ES-I3 (cell line): ENCODE results near the gene SYNE4.
"Not testable (repeated sequence)": the region's sequence is repeated elsewhere in the genome, so short reads cannot be mapped to it uniquely, and the experiment has no call there.

Experiments used
- H3K36me3 ChIP-seq: 2 replicates; pipeline ENCODE4 v1.6.1; 2013; ENCODE audit warnings: mild to moderate bottlenecking, low read length, control low read depth, moderate library complexity; ENCODE audit not compliant: insufficient read depth
- H3K4me1 ChIP-seq: 2 replicates; pipeline ENCODE4 v1.6.1; 2013; ENCODE audit warnings: mild to moderate bottlenecking, control low read depth, low read length; ENCODE audit not compliant: insufficient read depth
- H3K9ac ChIP-seq: 2 replicates; pipeline ENCODE4 v1.6.1; 2013; ENCODE audit warnings: low read depth, mild to moderate bottlenecking, low read length, moderate library complexity
- H3K9me3 ChIP-seq: 2 replicates; pipeline ENCODE4 v1.6.1; 2013; ENCODE audit warnings: mild to moderate bottlenecking, low read length, moderate library complexity; ENCODE audit not compliant: control insufficient read depth, insufficient read depth

SYNE4 gene, protein sequence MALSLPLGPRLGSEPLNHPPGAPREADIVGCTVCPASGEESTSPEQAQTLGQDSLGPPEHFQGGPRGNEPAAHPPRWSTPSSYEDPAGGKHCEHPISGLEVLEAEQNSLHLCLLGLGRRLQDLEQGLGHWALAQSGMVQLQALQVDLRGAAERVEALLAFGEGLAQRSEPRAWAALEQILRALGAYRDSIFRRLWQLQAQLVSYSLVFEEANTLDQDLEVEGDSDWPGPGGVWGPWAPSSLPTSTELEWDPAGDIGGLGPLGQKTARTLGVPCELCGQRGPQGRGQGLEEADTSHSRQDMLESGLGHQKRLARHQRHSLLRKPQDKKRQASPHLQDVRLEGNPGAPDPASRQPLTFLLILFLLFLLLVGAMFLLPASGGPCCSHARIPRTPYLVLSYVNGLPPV

DNA sequence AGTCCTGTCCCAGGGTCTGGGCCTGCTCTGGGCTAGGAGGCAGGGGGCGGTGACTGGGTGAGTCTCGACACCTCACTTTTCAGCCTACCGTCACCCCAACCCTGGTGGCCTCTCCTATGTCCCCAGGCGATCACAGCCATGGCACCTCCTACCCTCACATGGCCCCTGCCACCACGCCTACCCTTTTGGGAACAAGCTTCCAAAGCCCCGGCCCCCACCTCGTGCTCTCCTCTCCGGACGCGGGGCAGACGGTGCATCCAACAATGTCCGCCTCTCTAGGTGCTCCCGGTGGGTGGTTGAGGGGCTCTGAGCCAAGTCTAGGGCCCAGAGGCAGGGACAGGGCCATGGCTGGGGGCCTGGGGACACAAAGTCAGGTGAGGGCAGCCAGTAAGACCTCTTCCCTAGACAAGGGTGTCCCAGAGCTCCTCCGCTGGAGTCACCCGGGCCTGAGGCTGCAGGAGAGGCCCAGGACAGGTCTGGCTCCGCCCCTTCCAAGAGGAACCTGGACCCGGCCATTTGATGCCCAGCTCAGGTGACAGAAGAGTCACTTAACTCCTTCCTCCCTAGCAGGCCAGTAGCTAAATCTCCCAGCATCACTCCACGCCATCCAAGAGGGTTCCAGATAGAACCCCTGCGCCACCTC lies at the start of gene SYNE4:
TSS of gene SYNE4 (minus strand) at position 478 of the 643 bp plus-strand sequence. CDS start at position 346, 132 bp downstream.
- no peaks in the 10 kb centered on the region; the same call in 1 of the 2 replicates for H3K4me1 ChIP-seq
- no peaks in the 10 kb centered on the region for H3K9me3 ChIP-seq
- H3K9ac ChIP-seq, result peak within 1 kb of the TSS; percentile 71
- H3K36me3 ChIP-seq, result no peaks in the 10 kb centered on the region

- Histone ChIP-seq H3K36me3 (peaks cover 3% of the 10 kb centered on the region; the same call in 1 of the 2 replicates), H3K4me1 (peaks cover 7% of the 10 kb centered on the region)
Measured at GRCh38 chr19:36054733-36055686, 46.4 kb upstream of the SYNE4 start, which contains the start of gene WDR62. Gene WDR62, plus strand, starts transcription at chr19:36054897. Its CDS starts 75 bp downstream, at chr19:36054972.

DNA sequence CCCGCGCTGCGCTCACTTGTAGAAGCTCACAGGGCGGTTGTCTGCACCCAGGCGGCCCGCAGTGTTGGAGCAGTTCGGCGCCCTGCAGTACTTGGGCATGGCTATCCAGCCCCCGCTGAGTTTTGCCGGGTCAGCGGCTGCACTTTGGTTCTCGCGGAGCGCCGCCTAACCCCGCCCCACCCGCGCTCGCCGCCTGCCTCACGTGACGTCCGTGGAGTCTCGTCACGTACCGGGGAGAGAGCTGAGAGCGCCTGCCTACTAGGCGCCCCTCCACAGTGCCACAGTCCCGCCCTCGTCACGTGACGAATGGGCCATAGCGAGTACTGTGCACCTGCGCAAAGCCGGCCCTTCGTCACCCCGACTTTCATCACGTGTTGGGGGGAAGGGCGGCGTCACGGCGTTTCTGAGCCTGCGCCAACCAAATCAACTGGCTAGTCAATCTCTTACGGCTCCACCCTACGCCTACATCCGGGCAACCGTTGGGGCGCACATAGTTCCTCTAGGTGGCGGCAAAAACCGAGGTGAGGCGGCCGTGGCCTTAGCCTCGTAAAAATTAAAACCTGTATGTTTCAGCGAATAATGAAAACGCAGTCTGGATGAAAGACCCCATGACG lies 45.6 kb upstream of the SYNE4 start, which contains the start of gene THAP8:
TSS of gene THAP8 (minus strand) at position 167 of the 614 bp plus-strand sequence. CDS start at position 99, 68 bp downstream.
- Histone ChIP-seq H3K9me3 (no peaks in the 10 kb centered on the region), H3K36me3 (no peaks in the 10 kb centered on the region), H3K9ac (peak within 1 kb of the TSS; percentile 87), H3K4me1 (peaks cover 7% of the 10 kb centered on the region)

More at GRCh38 chr19:36054733-36055686, 46.4 kb upstream of the SYNE4 start, which contains the start of gene WDR62:
- Histone ChIP-seq H3K9ac (peak within 1 kb of the TSS; percentile 87), H3K9me3 (no peaks in the 10 kb centered on the region)

DNA sequence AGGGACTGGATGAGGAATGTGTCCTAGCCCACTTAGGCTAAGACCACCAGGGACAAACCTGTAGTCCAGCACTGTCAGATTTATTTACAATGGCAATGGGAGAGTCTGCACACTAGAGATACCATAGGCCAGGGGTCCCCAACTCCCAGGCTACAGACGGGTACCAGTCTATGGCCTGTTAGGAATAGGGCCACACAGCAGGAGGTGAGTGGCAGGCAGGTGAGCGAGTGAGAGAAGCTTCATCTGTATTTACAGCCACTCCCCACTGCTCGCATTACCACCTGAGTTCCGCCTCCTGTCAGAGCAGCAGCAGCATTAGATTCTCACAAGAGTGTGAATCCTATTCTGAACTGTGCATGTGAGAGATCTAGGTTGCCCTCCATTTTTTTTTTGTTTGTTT lies 43.0 kb upstream of the SYNE4 start:
- Histone ChIP-seq H3K36me3 (no peaks in the 10 kb centered on the region), H3K9me3 (no peaks in the 10 kb centered on the region), H3K9ac (no peak overlapping the region), H3K4me1 (peaks cover 6% of the 10 kb centered on the region)

GRCh38 chr19:36051236-36051635 lies 42.6 kb upstream of the SYNE4 start:
- Histone ChIP-seq H3K9ac (no peak overlapping the region), H3K36me3 (no peaks in the 10 kb centered on the region), H3K9me3 (no peaks in the 10 kb centered on the region), H3K4me1 (peaks cover 2% of the 10 kb centered on the region)

- no peak overlapping the region for H3K9ac ChIP-seq
- no peaks in the 10 kb centered on the region for H3K36me3 ChIP-seq
- no peaks in the 10 kb centered on the region; the same call in 1 of the 2 replicates for H3K4me1 ChIP-seq
- no peaks in the 10 kb centered on the region for H3K9me3 ChIP-seq
Measured at GRCh38 chr19:36049080-36049698, 40.6 kb upstream of the SYNE4 start.

DNA sequence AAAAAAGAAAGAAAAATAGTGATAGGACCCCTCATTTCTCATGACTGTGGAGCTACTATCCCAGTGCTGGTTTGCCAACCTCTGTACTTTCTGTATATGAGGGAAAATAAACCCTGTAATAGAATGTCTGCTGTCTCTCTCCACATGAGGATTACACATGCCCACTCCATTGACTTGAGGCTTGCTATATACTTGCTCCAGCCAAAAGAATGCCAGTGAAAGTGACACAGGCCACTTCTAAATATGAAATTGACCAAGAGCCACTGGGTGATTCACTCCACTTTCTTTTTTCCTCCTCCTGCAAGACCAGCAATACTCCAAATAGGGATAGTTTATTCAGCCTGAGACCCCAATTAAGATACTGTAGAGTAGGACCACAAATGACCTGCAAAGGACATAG lies 39.2 kb upstream of the SYNE4 start:
- H3K36me3 ChIP-seq, result no peaks in the 10 kb centered on the region

GRCh38 chr19:36046443-36047050 lies 37.9 kb upstream of the SYNE4 start:
- Histone ChIP-seq H3K9ac (no peak overlapping the region), H3K36me3 (no peaks in the 10 kb centered on the region), H3K4me1 (peaks cover 8% of the 10 kb centered on the region), H3K9me3 (no peaks in the 10 kb centered on the region)

More for the DNA sequence above, 39.2 kb upstream of the SYNE4 start:
- Histone ChIP-seq H3K4me1 (no peaks in the 10 kb centered on the region; the same call in 1 of the 2 replicates), H3K9ac (no peak overlapping the region), H3K9me3 (no peaks in the 10 kb centered on the region)

- Histone ChIP-seq H3K9me3 (no peaks in the 10 kb centered on the region), H3K9ac (no peak overlapping the region), H3K4me1 (peaks cover 12% of the 10 kb centered on the region), H3K36me3 (no peaks in the 10 kb centered on the region)
Measured at GRCh38 chr19:36043952-36044351, 35.3 kb upstream of the SYNE4 start.

GRCh38 chr19:36041831-36042230 lies 33.2 kb upstream of the SYNE4 start:
- Histone ChIP-seq H3K9ac (no peak overlapping the region), H3K9me3 (no peaks in the 10 kb centered on the region), H3K36me3 (no peaks in the 10 kb centered on the region), H3K4me1 (peaks cover 12% of the 10 kb centered on the region)

- not testable (repeated sequence) for H3K9ac ChIP-seq, H3K36me3 ChIP-seq, H3K9me3 ChIP-seq
- peaks cover 12% of the 10 kb centered on the region for H3K4me1 ChIP-seq
Measured at GRCh38 chr19:36041092-36041491, 32.5 kb upstream of the SYNE4 start.

- Histone ChIP-seq H3K4me1 (peaks cover 12% of the 10 kb centered on the region), H3K36me3 (no peaks in the 10 kb centered on the region), H3K9me3 (no peaks in the 10 kb centered on the region), H3K9ac (no peak overlapping the region)
Measured at GRCh38 chr19:36040495-36040894, 31.9 kb upstream of the SYNE4 start.
